HG02610 (cell line): Measurements from ENCODE around the gene IFITM5.
"Not testable (repeated sequence)": the region's sequence is repeated elsewhere in the genome, so short reads cannot be mapped to it uniquely, and the experiment has no call there.

Source experiments
- ATAC-seq: cut with Tn5 transposase; IDR thresholded peaks from one replicate; pipeline ENCODE4 v1.9.1; 2021; ENCODE audit warnings: mild to moderate bottlenecking, moderate library complexity; ENCODE audit not compliant: unreplicated experiment

Gene IFITM5

GRCh38 chr11:296171-297050 is 2.9 kb downstream of the IFITM5 start:
- ATAC-seq: no peak

- no peak for ATAC-seq
These were observed 3.8 kb downstream of the IFITM5 start for GRCh38 chr11:295351-296170.

- no peak for ATAC-seq
These were observed 4.5 kb downstream of the IFITM5 start for GRCh38 chr11:294780-295179.

- no peak for ATAC-seq
These were observed 5.3 kb downstream of the IFITM5 start for GRCh38 chr11:293852-294661.

GRCh38 chr11:293271-293851 is 6.0 kb downstream of the IFITM5 start:
- ATAC-seq: no peak

- ATAC-seq: no peak
These were observed 6.9 kb downstream of the IFITM5 start for GRCh38 chr11:292211-293121.

- ATAC-seq: no peak
These were observed 7.8 kb downstream of the IFITM5 start for GRCh38 chr11:291281-292210.

GRCh38 chr11:290621-291231 is 8.6 kb downstream of the IFITM5 start:
- no peak for ATAC-seq

- ATAC-seq: no peak
These were observed 9.4 kb downstream of the IFITM5 start for GRCh38 chr11:289712-290620.

- no peak for ATAC-seq
These were observed 10.0 kb downstream of the IFITM5 start for GRCh38 chr11:289398-289711.

GRCh38 chr11:288478-289397 is 10.6 kb downstream of the IFITM5 start, which contains the start of gene PGGHG:
Gene PGGHG (plus strand): TSS chr11:289126. CDS start chr11:289817, 691 bp downstream.
- ATAC-seq: peak; percentile 36

GRCh38 chr11:287821-288477 is 11.4 kb downstream of the IFITM5 start:
- no peak for ATAC-seq

- not testable (repeated sequence) for ATAC-seq
These were observed 12.1 kb downstream of the IFITM5 start for GRCh38 chr11:286977-287820.

- no peak for ATAC-seq
These were observed 13.5 kb downstream of the IFITM5 start for GRCh38 chr11:285894-286220.
